Measurements from ENCODE around the gene UMOD.

UMOD gene

DNA sequence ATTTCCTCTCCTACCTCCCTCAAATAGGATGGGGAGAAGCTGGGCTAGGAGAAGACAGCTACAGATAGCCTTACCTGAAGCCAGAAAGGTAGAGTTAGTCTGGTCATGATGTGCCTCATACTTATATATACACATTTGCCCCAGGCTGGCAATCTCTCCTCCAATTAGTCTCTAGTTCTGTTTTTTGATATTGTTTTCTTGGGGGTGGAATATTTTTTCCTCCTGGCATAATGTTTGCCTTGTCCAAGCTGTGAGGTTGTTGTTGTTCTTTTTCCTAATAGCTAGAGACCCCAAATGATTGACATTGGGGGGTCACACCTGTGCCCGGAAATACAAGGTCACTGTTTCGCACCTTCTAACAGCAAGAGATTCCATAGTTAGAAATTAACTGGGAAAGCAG, at the start of gene UMOD:
Gene UMOD (minus strand): TSS at position 101 of the 400 bp plus-strand sequence. CDS start 1,978 bp downstream, outside the sequence.
- DNase-seq (ENCODE audit: low spot score), result no peak

- DNase-seq (ENCODE audit: low spot score), result no peak
Measured at GRCh38 chr16:20401475-20402016, 49.0 kb upstream of the UMOD start.

DNA sequence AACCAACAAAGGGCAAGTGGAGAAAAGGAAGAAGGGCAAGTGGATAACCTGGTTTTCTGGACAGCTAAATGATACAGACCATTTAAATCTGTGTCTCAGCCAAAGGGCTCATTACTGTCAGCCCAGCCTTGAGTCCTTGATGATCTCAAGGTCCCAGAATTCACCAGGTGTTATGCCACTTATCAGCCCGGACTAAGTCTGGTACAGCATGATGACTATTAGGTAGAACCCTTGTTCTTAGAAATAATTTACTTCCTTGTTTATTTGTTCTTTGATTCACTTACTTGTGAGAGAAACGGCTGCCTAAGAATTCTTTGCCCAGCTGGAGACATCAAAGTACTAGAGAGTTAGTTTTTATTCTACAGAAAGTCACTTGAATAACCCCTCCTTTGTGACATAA, 48.6 kb upstream of the UMOD start:
- no peak for DNase-seq (ENCODE audit: low spot score)

DNA sequence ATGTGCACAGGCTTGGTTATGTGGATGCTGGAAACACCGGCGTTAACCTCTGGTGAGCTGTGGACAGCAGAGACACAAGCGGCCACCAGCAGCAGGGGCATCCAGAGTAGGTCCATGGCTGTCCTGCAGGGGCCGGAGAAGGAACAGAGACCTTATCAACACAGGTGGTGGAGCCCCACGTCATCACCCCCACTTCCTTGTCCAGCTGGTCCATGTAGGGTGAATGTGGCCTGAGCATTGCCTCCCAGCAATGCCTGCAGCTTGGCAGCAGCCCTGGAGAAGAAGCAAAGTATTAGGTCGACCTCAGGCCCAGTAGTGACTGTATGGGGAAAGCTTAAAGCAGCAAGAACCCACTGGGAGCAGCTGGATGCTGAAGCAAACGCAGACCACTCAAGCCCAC, 46.7 kb upstream of the UMOD start:
- DNase-seq (ENCODE audit: low spot score), result no peak

DNA sequence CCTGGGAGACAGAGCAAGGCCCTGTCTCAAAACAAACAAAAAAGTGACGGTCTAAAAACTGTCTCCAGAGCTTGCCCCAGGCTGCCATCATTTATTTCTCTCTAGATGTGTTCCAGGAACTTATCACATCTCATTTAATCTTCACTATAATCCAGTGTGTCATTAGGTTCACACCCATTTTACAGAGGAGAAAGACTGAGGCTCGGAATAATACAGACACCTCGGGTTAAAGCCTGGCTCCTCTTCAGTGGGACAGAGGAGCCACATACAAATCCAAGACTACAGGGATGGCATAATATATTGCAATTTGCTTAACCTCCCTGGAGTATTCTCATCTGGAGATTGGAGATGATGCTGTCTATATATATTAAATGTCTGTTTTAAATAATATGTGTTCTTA, 46.1 kb upstream of the UMOD start:
- no peak for DNase-seq (ENCODE audit: low spot score)

- DNase-seq (ENCODE audit: low spot score), result no peak
Measured at GRCh38 chr16:20397468-20398074, 45.1 kb upstream of the UMOD start.

GRCh38 chr16:20396846-20397467, 44.4 kb upstream of the UMOD start:
- no peak for DNase-seq (ENCODE audit: low spot score)

DNA sequence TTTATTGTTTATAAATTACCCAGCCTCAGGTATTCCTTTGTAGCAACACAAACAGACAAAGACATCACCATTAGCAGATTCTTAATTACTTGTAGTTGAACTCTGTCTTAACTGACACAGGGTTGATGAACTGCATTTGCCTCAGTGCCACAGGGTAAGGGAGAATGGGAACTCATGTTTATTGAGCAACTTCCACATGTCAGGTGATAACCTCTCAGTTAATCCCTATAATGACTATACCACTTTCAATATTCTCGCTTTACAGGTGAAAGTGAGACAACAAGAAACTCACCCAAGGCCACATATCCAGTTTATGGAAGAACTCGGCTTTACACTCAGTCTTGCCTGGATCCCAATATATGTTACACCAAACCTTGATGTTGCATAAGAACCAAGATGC, 43.4 kb upstream of the UMOD start:
- DNase-seq (ENCODE audit: low spot score), result no peak

- no peak for DNase-seq (ENCODE audit: low spot score)
Measured at GRCh38 chr16:20393801-20394577, 41.5 kb upstream of the UMOD start.

GRCh38 chr16:20391045-20391444, 38.5 kb upstream of the UMOD start:
- DNase-seq (ENCODE audit: low spot score), result no peak

GRCh38 chr16:20388854-20389253, 36.3 kb upstream of the UMOD start:
- no peak for DNase-seq (ENCODE audit: low spot score)

DNA sequence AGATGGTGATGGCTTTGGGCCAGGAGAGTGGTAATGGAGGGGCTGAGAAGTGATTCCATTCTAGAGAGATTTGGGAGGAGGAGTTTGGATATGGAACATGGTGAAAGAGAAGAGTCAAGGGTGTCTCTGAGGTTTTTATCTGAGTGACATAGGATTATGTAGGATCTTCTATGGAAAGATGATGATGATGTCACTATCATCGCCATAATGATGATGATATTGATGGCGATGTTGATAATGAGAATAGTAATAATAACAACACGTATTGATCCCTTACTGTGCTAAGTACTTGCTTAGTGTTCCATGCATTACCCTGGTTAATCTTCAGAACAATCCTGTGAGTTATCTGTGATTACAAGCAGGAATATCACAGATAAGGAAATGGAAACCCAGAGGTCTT, 35.5 kb upstream of the UMOD start:
- no peak for DNase-seq (ENCODE audit: low spot score)

- peak; percentile 34 for DNase-seq (ENCODE audit: low spot score)
Measured at GRCh38 chr16:20385844-20386832, 33.6 kb upstream of the UMOD start.

DNA sequence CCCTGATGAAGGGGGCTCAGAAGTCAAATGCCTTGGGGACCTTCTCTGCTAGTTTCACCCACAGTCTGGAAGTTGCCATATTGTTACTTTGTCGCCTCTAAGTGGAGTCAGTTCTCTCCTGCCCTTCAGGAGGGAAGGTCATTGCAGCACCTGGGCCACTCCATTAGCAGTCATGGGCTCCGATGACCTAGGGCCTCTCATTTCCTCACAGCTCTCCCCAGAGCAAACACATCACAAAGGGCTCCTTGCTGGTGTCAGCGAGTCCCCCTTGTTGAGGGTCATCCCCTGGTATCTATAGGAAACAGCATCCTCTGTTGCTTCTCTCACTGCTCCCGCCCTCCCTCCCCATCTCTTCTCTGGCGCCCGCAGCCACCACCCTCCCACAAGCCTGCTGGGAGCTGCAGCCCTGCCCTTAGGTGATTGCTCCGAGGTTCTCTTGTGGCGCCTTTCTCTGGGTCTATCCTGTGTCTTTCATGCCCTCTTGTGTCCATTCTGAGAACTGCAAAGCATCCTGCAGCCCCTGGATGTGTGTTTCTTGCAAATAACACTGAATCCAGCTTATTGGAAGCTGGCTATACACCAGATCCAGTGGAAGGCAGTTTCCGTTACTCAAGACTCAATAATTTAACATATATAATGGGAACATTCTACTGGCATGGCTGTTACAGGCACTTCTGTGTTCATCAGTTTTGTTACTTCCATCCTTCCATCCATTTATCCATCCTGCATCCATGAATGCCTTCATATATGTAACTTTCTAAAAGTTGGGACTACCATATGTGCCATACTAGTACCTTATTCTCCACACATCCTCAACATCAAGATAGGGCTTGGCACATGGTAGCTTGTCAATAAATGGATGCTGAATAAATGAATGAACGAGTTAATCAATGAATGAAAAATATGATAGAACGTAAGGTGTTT, 30.9 kb upstream of the UMOD start:
- DNase-seq (ENCODE audit: low spot score), result peak; percentile 68

- DNase-seq (ENCODE audit: low spot score), result no peak
Measured at GRCh38 chr16:20382202-20382948, 29.9 kb upstream of the UMOD start.

GRCh38 chr16:20380782-20381181, 28.3 kb upstream of the UMOD start:
- no peak for DNase-seq (ENCODE audit: low spot score)

DNA sequence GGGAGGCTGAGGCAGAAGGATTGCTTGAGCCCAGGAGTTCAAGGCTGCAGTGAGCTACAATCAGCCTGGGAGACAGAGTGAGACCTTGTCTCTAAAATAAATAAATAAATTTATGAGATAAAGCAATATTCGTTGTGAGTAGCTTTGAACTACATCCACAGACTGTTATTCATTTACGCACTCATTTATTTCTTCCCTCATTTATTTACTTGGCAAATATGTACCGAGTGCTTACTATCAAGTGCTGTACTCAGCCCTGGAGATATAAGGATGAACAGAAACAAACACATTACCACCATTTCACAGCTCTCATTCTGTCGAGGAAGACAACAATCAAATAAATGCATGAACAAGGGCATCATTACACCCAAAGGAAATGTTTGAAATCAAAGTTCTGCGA, 24.7 kb upstream of the UMOD start:
- DNase-seq (ENCODE audit: low spot score), result no peak

- no peak for DNase-seq (ENCODE audit: low spot score)
Measured at GRCh38 chr16:20372701-20373100, 20.2 kb upstream of the UMOD start.

DNA sequence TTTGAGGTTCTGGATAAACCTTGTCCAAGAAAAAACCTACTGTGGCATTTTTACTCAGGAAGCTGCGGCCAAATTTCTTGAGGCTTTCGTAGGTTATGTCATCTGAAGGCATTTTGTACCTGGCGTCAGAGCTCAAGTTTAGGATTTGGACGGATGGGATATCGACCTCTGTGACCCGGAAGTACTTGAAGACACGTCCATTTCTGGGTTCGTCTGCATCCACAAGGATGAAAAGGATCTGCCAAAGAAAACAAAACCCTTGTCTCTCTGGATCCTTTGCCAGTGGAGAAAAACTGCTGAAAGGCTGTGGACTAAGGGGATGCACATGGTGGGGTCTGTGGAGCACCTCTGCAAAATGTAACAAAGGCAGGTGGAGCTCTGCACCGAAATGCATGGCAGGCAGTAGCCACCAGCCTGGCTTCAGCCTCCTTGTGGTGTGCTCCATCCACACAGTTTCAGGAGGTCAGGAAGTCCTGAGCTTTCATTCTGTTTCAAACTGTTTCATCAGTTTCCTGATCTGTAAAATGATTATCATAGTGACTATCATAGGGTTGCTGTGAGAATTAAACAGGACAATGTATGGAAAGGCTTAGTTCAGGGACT, 17.0 kb upstream of the UMOD start:
- no peak for DNase-seq (ENCODE audit: low spot score)

- no peak for DNase-seq (ENCODE audit: low spot score)
Measured at GRCh38 chr16:20364051-20364450, 11.5 kb upstream of the UMOD start.
